ENCODE measurements around the gene TMEM134. TPM values are rescaled to one million over a fixed set of nuclear protein-coding genes. Genes with fewer than 3 reads are reported as not detected.
"Not testable (repeated sequence)": the region's sequence is repeated elsewhere in the genome, so short reads cannot be mapped to it uniquely, and the experiment has no call there.

Gene TMEM134
- total RNA-seq, 1 experiment from 2014 or later = 67.7 TPM

DNA sequence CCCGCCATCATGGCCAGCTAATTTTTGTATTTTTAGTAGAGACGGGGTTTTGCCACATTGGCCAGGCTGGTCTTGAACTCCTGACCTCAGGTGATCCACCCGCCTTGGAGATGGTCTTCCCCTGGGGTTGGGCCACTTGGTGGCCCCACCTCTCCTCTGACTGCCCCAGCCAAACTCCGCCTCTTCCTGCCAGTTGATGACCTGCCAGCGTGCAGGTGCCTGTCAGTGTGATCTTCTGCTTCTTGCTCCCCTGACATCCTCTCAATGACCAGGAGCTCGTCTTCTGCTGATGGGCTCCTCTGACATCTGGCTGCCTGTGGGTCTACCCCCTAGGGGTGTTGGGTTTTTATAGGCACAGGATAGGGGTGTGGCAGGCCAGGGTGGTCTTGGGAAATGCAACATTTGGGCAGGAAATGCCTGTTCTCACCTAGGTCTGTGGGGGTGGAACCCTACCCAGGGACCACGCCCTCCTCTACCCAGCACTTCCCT, 16.9 kb upstream of the TMEM134 start:
- DNase-seq (ENCODE audit: low spot score) = not testable (repeated sequence)

DNA sequence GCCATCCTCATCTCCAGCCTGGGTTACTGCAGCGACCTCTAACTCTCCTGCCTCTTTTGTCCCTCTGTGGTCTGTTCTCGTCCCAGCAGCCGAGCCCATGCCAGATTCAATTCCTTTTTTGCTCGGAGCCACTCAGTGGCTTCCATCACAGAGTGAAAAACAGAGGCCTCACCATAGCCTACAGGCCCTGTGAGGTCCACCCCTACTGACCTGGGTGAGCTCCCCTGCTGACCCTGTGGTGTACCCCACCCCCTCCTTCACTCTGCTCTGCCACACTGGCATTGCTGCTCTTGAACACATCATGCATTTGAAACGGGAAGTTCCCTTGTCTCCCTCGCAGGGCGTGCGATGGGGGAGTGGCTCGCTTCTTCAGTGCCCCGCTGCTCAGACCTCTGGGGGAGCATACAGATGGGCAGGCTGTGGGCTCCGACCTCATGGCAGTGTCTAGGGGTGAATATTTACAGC, 15.8 kb upstream of the TMEM134 start:
- no peak for DNase-seq (ENCODE audit: low spot score)

DNA sequence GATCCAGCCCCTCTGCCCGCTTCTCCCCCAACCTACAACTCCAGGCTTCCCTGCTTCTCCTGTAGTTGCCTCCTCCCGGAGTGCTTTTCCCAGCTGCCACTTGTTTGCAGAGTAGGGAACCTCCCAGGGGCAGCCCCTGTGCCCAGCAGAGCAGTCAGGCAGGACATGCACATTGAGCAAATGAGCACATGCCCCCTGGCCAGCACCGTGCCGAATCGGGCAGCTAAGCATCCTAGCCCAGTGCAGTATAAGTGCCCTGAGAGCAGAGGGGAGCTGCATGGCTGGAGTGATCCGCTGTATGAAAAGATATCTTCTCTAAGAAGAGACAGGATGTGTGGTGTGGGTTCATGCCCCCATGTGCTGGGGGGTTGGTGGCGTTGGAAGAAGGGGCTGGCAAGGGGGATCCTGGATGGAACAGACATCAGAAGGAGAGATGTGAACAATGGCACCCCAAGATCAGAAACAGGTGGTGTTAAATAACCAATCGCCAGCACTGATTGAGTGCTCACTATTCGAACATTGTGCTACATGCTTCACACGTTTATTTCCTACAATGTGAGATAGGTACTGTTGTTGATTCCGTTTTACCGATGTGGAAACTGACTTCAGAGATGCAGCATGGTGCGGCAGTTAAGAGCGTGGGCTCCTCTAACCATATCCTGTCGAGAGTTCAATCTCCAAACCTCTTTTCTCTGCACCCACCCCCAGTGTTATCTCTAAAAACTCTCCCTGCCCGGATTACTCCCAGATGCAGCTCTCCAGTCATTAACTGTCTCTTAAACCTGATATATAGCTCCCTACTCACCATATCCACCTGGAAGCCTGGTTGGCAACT, 15.0 kb upstream of the TMEM134 start:
- no peak for DNase-seq (ENCODE audit: low spot score)

DNA sequence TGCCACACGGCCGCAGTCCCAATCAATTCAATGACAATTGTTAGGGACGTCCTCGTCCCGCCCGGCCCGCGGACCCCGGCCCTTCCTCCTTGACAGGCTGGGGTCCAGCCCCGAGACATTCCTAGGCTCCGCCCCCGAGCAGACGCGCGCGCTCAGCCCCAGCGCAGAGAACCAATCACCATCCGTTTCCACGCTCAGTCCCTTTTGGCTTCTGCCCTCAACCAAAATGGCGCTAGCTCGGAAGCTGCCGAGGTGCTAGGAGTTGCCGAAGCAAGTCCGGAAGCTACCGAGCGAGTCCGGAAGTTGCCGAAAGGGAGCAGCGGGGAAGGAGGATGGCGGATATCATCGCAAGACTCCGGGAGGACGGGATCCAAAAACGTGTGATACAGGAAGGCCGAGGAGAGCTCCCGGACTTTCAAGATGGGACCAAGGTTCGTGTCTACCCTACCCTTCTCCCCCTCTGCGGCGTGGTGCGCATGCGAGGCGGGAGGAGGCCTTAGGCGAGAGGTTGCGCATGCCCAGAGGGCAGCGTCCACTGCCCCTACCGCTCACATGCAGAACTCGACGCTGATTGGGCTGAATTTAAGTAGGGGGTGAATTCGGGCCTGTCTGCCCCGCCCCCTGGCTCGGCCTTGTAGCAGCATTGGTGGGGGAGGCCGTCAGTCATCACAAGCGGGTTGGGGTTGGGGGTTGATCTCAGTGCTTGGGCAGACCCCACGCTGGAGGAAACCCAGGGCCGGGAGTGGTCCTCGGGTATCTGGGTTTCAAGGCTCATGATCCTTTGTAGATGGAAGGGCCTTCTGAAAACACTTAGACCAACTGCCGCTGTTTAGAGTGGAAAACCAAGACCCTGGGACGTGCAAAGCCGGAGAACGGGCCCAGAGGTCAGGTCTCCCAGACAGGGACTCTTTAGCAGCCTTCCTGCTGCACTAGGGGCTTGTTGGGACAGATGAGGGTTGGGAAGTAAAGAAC, 14.1 kb upstream of the TMEM134 start, which contains the start of gene AIP:
AIP (plus strand) TSS at position 200 of the 972 bp plus-strand sequence; CDS start at position 333, 133 bp downstream.
- peak; percentile 99 for DNase-seq (ENCODE audit: low spot score)

DNA sequence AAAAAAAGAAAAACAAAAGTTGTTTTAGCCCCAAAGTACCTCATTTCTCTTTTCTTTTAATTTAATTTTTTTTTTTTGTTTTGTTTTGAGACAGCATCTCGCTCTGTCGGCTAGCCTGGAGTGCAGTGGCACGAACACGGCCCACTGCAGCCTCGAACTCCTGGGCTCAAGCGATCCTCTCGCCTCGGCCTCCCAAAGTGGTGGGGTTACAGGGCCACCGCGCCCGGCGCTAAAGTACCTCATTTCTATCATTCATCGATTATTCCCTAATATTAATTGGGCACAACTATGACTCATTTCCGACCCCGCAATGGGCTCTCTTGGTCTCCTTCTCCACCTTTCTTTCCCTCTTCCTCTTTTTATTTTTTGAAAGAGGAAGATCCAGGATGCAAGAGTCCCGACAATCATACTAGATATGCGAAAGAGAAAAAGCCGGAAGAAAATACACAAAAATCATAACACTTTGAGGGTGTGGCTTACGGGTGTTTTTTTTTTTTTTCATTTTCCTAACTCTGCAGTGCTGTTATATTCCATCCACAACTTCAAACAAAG, 13.3 kb upstream of the TMEM134 start:
- no peak for DNase-seq (ENCODE audit: low spot score)

DNA sequence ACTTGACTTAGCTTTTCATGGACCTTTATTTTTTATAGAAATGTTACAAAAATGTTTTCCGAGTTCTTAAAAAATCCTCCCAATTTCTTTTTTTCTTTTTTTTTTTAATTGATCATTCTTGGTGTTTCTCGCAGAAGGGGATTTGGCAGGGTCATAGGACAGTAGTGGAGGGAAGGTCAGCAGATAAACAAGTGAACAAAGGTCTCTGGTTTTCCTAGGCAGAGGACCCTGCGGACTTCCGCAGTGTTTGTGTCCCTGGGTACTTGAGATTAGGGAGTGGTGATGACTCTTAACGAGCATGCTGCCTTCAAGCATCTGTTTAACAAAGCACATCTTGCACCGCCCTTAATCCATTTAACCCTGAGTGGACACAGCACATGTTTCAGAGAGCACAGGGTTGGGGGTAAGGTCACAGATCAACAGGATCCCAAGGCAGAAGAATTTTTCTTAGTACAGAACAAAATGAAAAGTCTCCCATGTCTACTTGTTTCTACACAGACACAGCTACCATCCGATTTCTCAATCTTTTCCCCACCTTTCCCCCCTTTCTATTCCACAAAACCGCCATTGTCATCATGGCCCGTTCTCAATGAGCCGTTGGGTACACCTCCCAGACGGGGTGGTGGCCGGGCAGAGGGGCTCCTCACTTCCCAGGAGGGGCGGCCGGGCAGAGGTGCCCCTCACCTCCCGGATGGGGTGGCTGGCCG, 8.4 kb upstream of the TMEM134 start:
- not testable (repeated sequence) for DNase-seq (ENCODE audit: low spot score)

DNA sequence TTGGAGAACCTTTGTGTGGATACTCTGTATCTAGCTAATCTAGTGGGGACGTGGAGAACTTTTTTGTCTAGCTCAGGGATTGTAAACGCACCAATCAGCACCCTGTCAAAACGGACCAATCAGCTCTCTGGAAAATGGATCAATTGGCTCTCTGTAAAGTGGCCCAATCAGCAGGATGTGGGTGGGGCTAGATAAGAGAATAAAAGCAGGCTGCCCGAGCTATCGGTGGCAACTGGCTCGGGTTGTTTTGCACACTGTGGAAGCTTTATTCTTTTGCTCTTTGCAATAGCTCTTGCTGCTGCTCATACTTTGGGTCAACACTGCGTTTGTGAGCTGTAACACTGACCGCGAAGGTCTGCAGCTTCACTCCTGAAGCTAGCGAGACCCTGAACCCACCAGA, 7.6 kb upstream of the TMEM134 start:
- not testable (repeated sequence) for DNase-seq (ENCODE audit: low spot score)

DNA sequence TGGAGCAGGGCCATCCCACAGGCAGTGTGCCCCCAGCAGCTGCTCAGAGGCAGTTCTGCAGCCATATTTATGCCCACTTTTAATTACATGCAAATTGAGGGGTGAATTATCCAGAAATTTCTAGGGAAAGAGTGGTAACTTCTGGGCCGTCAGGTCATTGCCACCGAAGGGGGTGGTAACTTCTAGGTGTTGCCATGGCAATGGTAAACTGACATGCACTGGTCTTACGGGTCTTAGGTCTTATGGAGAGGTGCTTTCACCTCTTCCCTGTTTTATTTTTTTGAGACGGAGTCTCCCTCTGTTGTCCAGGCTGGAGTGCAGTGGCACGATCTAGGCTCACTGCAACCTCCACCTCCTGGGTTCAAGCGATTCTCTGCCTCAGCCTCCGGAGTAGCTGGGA, 3.8 kb upstream of the TMEM134 start:
- DNase-seq (ENCODE audit: low spot score) = no peak

DNA sequence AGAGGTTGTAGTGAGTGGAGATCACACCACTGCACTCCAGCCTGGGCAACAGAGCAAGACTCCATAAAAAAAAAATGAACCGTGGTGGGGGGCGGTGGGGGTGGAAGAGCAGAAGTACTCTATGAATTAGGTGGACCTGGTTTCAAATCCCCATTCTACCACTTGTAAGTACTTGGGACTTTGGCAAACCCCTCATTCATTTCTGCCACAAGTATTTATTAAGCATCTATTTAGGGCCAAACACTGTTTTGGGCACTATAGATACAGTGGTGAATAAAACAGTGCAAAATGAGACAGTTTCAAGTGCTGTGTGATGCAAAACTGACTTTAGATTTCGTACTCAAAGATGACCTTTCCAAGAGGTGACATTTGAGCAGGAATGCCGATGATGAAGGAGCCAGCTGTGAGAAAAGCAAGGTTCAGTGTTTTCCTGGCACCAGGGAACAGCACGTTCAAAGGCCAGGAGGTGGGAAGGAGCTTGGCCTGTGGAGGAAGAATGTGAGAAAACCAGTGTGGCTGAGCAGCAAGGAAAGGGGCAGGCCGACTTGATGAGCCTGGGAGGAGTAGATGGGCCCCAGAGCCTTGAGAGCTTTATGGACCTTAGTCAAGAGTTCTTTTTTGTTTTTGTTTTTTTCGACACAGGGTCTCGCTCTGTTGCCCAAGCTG, 1.4 kb upstream of the TMEM134 start:
- no peak for DNase-seq (ENCODE audit: low spot score)

DNA sequence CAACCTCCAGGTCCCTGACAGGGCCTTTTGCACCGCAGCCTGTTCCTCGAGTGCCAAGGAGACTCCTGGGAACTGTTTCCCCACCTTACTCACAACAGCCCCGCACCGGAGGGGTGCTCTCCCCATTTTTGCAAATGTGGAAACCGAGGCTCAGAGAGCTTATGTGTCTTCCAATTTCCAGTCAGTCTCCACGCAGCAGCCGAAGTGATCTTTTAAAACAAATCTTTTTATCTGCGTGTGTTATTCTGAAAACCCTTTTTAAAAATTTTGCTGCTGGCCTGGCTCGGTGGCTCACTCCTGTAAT, 409 bp upstream of the TMEM134 start:
- DNase-seq (ENCODE audit: low spot score) = no peak

DNA sequence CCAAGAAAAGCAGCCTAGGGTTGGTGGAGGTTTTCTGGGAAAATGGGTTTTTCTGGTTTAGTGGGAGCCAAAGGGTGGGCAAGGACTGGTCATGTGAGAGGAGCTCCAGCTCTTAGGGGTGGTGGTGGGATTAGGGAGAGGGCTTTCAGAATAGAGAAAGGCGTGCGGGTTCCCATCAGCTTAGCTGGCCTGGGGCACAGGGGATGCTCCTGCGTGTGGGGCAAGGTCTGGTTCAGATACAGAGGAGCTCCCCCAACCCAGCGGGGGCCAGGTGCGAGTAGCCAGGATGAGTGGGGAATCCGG, 644 bp downstream of the TMEM134 start:
- DNase-seq (ENCODE audit: low spot score) = no peak

DNA sequence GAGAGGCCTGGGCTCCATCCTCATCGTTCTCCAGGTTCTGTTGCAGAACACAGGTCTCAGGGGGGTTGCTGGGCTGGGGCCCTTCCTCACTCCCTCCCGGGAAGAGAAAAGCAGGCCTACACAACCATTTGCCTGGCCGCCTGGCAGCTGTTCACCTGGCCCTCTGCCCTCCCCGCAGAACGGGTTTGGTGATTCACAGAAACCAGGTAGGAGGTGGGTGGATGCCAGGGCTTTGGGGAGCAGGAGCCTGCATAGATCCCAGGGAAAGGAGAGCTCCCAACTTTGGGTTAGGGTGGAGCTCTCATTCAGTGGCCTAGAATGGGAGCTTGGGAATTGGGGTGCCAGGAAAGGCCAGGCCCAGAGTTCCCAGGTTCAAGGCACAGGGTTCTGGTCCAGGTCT, 995 bp downstream of the TMEM134 start:
- peak; percentile 93 for DNase-seq (ENCODE audit: low spot score)

DNA sequence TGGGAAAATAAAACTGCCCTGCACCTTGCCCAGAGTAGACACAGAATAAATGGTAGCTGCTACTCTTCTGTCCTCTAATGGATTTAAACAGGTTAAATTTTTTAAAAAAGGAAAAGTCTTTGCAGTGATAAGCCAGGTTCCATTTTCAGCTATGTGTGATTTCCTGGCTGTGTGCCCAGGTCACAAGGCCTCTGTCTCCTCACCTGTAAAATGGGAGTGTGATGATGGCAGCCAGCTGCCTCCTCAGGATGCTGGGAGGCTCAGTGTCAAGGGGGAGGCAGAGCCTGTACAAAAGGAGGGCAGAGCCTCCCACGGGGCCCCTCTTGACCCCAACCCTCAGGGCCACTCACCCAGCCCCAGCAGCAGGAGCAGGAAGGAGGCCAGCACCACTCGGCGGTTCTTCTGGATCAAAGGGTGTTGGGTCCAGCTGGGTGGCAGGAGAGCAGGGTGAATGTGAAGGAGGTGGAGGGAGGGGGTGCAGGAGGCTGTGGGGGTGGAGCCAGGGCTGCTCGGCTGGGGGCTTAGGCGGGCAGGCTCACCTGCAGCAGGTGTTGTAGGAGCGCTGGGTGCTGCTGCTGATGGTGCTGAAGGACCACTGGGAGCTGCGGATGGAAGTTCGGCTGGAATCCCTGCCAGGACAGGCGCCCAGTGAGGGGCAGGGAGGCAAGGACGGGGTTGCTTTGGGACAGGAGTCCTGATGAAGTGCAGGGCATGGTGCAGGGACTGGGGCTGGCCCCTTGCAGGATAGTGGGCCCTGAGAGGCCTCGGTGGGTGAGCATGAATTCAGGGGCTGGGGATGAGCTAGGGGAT, 1.9 kb downstream of the TMEM134 start:
- no peak for DNase-seq (ENCODE audit: low spot score)

DNA sequence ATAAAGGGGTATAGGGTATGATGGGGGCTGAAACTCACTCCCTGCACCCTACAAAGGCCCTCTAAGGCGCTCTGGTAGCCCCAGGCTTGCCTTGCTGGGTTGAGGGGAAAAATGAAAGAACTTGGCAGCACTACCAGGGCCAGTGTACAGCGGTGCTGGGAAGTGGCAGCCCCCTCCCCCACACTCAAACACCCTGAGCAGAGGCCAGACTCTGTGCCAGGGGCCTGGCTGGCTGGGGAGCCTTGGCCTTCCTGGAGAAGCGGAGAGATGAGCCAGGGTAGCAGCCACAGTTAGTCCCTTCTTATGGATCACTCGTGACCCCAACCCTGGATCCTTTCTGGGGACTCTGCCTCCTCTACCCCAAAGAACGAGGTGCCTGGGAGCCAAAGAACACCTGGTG, 2.7 kb downstream of the TMEM134 start:
- no peak for DNase-seq (ENCODE audit: low spot score)

DNA sequence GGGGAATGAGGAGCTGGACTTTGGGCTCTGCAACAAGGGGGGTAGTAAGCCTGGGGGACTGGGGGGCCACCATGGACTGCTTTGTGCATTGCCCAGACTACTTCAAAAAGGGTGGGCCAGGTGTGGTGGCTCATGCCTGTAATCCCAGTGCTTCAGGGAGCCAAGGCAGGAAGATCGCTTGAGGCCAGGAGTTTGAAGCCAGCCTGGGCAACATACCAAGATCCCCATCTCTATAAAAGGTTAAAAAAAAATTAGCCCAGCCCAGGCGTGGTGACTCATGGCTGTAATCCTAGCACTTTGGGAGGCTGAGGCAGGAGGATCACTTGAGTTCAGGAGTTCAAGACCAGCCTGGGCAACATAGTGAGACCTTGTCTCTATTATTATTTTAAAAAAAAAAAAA, 3.5 kb downstream of the TMEM134 start:
- DNase-seq (ENCODE audit: low spot score) = not testable (repeated sequence)

DNA sequence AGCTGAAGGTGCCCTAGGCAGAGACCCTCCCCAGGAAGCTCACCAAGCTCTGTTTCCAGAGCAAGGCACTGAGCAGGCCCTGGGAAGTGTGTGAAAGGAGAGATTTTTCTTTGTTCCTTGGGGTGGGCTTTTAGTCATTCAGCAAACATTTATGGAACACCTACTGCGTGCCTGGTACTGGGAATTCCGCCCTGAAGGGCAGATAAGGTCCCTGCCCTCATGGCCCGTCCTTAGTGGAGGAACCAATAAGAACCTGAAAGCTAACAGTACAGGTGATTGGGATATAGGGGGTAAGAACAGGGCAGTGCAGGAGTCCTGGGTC, 3.9 kb downstream of the TMEM134 start:
- DNase-seq (ENCODE audit: low spot score) = peak; percentile 50

DNA sequence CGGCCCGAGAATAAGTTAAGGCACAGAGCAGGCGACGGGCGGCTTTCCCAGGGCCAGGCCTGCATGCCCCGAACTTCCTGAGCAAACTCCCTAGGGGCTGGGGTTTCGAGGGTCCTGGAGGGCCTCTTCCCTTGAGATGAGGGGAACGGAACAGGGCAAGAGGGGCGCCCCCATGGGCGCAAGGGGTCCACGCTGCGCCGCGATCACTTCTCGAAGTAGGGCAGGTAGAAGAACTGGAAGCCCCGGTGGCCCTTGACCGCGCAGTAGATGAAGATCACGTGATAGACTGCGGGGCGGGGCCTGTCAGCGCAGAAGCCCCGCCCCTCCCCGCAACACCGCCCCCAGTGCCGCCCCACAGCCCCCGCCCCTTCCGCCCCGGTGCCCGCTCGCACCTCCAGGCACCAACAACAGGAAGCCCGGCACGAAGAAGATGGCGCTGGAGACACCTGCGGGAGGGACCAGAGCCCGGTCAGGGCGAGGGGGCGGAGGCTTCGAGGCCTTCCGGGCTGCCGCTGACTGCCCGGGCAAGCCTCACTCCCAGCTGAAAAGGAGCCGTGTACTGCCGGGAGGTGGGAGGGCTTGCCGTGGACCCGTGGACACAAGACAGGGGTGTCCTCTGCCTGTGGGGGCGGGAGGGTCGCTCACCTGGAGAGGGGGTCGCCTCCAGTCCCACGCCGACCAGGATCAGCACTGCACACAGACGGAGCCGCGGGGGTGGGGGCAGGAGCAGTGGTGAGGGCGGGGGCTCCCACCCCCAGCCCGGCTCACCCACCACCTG, 4.5 kb downstream of the TMEM134 start:
- peak; percentile 95 for DNase-seq (ENCODE audit: low spot score)

DNA sequence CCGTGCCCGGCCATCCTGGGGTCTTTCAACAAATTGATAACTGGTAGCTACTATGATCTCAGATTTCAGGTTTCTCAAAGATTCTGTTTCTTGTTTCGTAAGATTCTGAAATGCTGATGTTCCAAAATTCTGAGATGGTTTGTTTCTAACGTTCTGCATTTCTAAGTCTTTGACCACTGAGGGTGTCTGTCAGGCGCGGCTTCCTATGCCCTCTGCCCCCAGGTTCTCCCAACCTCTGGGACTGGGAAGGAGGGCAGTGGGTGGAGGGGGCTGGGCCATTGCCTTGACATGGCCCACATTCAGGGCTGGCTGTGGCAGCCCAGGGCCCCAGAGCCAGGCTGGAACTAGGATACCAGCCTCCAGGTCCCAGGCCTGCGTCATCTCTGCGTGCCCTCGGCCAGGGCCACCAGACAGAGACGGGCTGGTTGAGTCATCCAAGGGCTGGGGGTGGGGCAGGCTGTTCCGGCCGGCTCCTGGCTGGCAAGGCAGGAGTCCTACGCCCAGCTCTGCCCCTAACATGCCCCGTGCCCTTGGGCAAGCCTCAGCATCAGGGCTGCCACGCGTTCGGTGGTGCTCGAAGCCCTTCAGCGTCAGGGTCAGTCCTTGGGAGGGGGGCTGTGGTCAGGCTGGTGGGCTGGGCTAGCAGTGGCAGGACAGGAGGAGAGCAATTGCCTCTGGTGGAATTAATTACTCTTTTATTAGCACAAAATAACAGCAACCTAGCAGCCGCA, 5.2 kb downstream of the TMEM134 start:
- peak; percentile 96 for DNase-seq (ENCODE audit: low spot score)

DNA sequence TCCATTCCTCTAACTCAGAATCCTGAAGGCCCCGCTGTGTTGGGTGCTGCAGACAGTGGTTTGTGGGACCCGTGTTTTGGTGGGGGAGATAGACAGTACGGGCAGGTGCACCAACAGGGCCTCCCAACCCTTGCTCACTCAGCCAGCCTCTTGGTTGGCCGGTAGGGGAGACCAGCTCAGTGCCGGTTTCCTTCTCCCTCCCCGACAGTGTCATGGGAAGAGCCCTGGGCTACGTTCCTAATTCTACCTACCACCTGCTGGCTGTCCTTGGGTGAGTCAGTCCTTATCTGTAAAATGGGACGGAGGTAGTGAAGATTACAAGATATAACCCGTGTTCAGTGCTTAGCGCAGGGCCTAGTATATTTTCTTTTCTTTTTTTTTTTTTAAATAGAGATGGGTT, 5.9 kb downstream of the TMEM134 start:
- no peak for DNase-seq (ENCODE audit: low spot score)
